Parathyroid adenoma (tissue), 2 donors: ENCODE measurements around the gene COL11A2.

Source experiments
- H2AFZ ChIP-seq: fragments of 300-600 bp; sonication (generic); one replicate; pipeline ENCODE4 v1.7.0; 2017; ENCODE audit warnings: antibody characterized with exemption, mild to moderate bottlenecking
- H3K27ac ChIP-seq: fragments of 300-600 bp; sonication (generic); one replicate; pipeline ENCODE4 v1.7.0; 2017
- H3K27me3 ChIP-seq: fragments of 300-600 bp; sonication (generic); one replicate; pipeline ENCODE4 v1.7.0; 2017; ENCODE audit warnings: low read length; ENCODE audit not compliant: control insufficient read depth, insufficient read depth
- H3K36me3 ChIP-seq: fragments of 300-600 bp; sonication (generic); one replicate; pipeline ENCODE4 v1.7.0; 2017; ENCODE audit warnings: low read length; ENCODE audit not compliant: control insufficient read depth, insufficient read depth
- H3K4me1 ChIP-seq: fragments of 300-600 bp; sonication (generic); one replicate; pipeline ENCODE4 v1.7.0; 2017; ENCODE audit warnings: control low read depth
- H3K4me2 ChIP-seq: fragments of 300-600 bp; sonication (generic); one replicate; pipeline ENCODE4 v1.7.0; 2017; ENCODE audit warnings: low read length
- H3K4me3 ChIP-seq: fragments of 300-600 bp; sonication (generic); one replicate; pipeline ENCODE4 v1.7.0; 2017; ENCODE audit warnings: low read depth, low read length
- H3K79me2 ChIP-seq: fragments of 300-600 bp; sonication (generic); one replicate; pipeline ENCODE4 v1.7.0; 2017; ENCODE audit warnings: control low read depth
- H3K9ac ChIP-seq: fragments of 300-600 bp; sonication (generic); one replicate; pipeline ENCODE4 v1.7.0; 2017; ENCODE audit warnings: mild to moderate bottlenecking
- H3K9me3 ChIP-seq: fragments of 300-600 bp; sonication (generic); one replicate; pipeline ENCODE4 v1.7.0; 2017; ENCODE audit warnings: low read length; ENCODE audit not compliant: control insufficient read depth
- CTCF ChIP-seq: fragments of 300-600 bp; sonication (generic); IDR thresholded peaks from one replicate; pipeline ENCODE4 v1.7.0; 2017; ENCODE audit warnings: antibody characterized with exemption, mild to moderate bottlenecking
- donor health status: primary hyperparathyroidism.

Gene COL11A2

DNA sequence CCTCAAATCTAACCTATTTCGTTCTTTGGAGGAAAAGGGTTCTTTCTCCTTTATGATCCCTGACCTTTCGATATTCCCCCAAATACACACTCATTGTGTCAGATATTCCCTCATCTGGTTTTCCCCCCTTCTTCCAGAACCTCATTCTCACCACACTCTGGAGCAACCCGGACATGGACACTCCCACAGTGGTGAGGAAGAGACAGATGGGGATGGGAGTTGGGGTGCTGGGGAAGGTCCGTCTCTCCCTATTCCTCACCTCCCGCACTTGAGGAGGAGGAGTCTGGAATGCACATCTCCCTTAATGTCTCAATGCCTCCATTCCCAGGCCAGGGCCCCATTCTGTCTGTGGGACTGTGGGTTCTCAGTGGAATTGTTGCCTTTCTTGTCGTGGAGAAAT lies 9.7 kb upstream of the COL11A2 start:
- Histone ChIP-seq H3K27me3 (no peaks in the 10 kb centered on the region), H3K79me2 (peaks cover 36% of the 10 kb centered on the region), H3K9me3 (no peaks in the 10 kb centered on the region), H3K9ac (no peak overlapping the region), H3K36me3 (no peaks in the 10 kb centered on the region), H2AFZ (no peak overlapping the region), H3K4me1 (peaks cover 35% of the 10 kb centered on the region), H3K4me2 (peak overlapping the region; percentile 83), H3K4me3 (peak overlapping the region; percentile 81), H3K27ac (no peak overlapping the region)
- TF ChIP-seq CTCF, result no peak

DNA sequence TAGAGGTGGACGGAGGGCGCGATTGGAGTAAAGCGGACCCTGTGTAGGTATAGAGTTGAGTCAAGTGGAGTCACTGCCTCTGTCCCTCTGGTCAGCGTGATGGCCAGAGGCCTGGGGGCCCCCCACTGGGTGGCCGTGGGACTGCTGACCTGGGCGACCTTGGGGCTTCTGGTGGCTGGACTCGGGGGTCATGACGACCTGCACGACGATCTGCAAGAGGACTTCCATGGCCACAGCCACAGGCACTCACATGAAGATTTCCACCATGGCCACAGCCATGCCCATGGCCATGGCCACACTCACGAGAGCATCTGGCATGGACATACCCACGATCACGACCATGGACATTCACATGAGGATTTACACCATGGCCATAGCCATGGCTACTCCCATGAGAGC lies 8.9 kb upstream of the COL11A2 start:
- H3K79me2 ChIP-seq, result peaks cover 36% of the 10 kb centered on the region
- H3K9ac ChIP-seq, result peak overlapping the region; percentile 58
- peak overlapping the region; percentile 83 for H3K4me2 ChIP-seq
- H3K4me1 ChIP-seq, result peaks cover 34% of the 10 kb centered on the region
- H3K27ac ChIP-seq, result peak overlapping the region; percentile 100
- H2AFZ ChIP-seq, result peak overlapping the region; percentile 98
- H3K4me3 ChIP-seq, result peak overlapping the region; percentile 81
- no peak for TF ChIP-seq CTCF
- H3K9me3 ChIP-seq, result no peaks in the 10 kb centered on the region
- no peaks in the 10 kb centered on the region for H3K36me3 ChIP-seq
- no peaks in the 10 kb centered on the region for H3K27me3 ChIP-seq

- peak within 1 kb of the TSS; percentile 100 for H3K27ac ChIP-seq
- H2AFZ ChIP-seq, result peak within 1 kb of the TSS; percentile 98
- peak within 1 kb of the TSS; percentile 83 for H3K4me2 ChIP-seq
- H3K4me3 ChIP-seq, result peak within 1 kb of the TSS; percentile 81
- no peaks in the 10 kb centered on the region for H3K36me3 ChIP-seq
- no peaks in the 10 kb centered on the region for H3K27me3 ChIP-seq
- TF ChIP-seq CTCF, result no peak
- no peaks in the 10 kb centered on the region for H3K9me3 ChIP-seq
- peak within 1 kb of the TSS; percentile 98 for H3K9ac ChIP-seq
- H3K4me1 ChIP-seq, result peaks cover 28% of the 10 kb centered on the region
- peaks cover 36% of the 10 kb centered on the region for H3K79me2 ChIP-seq
Observed at GRCh38 chr6:33200219-33201146, 8.2 kb upstream of the COL11A2 start, which contains the start of the genes RXRB and SLC39A7. Gene RXRB, minus strand, starts transcription at chr6:33200665. Its CDS starts 189 bp downstream, at chr6:33200476. Gene SLC39A7, plus strand, starts transcription at chr6:33200867. Its CDS starts 379 bp downstream, at chr6:33201246.

DNA sequence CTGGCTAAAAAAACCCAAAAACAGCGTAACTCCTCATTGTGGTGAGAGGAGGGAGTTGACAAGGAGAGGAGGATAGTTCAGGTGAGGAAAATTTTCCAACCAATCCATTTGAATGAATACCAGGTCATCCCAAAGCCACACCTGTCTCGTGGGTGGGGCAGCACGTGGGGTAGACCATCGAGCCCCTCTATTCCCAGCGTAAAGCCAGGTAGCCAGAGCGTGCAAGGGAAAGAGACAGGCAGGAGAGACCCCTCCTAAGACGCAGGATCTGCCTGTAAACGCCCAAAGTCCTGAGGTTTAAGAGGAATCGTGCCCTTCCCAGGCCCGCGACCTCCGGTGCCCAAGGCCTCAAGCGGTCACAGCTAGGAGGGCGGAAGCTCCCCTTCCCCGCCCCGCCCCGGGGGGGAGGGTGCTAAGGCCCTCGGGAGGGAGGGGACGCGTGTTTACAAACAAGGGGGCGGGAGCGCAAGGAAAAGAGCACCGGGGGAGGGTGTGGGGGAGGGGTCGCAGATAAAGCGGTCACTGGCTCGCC lies 7.5 kb upstream of the COL11A2 start:
- Histone ChIP-seq H3K4me1 (peaks cover 25% of the 10 kb centered on the region), H3K4me2 (peak overlapping the region; percentile 82), H3K9me3 (no peaks in the 10 kb centered on the region), H3K27ac (peak overlapping the region; percentile 100), H3K9ac (peak overlapping the region; percentile 98), H2AFZ (peak overlapping the region; percentile 98), H3K79me2 (peaks cover 36% of the 10 kb centered on the region), H3K27me3 (no peaks in the 10 kb centered on the region), H3K36me3 (no peaks in the 10 kb centered on the region), H3K4me3 (peak overlapping the region; percentile 81)
- TF ChIP-seq CTCF, result no peak
